GM13976 (cell line): ENCODE data around the gene DAPK1.

ENCODE experiments used
- DNase-seq: peaks from one replicate; pipeline ENCODE4 v3.0.0; 2012; ENCODE audit warnings: low spot score
- in situ Hi-C: fragments of 300-500 bp; cut with MboI; formaldehyde crosslinking; loops from one replicate; pipeline ENCODE4 v1.12.0; 2022; ENCODE audit warnings: low sequenced_read_pairs, mixed read lengths, inconsistent platforms; ENCODE audit not compliant: unreplicated experiment
- TF ChIP-seq, protein P1 (sequence below): IDR thresholded peaks from 2 replicates; pipeline ENCODE4 v1.5.1; 2012; ENCODE audit warnings: borderline replicate concordance, mild to moderate bottlenecking; ENCODE audit not compliant: insufficient read depth; ENCODE audit errors: extremely low read depth, missing control alignments, control extremely low read depth

DAPK1 gene

DNA sequence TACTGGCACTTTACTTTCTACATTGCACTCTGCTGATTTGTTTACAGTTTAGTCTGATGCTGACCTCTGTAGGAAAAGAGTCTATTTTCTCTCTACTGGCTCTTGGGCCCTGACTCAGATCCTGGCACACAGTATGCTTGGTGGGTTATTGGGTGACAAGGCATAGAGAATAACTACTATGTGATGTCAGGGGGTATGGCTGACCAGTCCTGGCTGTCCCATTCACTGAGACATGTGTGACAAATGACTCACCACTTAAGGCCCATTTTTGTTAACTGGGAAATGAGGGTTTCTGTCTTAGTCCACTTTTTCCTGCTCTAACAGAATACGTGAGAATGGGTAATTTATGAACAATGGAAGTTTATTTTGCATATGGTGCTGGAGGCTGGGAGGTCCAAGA lies 66.4 kb downstream of the DAPK1 start:
- in situ Hi-C loops = no loop called here
- DNase-seq = peak; percentile 55
- TF ChIP-seq, protein P1, sequence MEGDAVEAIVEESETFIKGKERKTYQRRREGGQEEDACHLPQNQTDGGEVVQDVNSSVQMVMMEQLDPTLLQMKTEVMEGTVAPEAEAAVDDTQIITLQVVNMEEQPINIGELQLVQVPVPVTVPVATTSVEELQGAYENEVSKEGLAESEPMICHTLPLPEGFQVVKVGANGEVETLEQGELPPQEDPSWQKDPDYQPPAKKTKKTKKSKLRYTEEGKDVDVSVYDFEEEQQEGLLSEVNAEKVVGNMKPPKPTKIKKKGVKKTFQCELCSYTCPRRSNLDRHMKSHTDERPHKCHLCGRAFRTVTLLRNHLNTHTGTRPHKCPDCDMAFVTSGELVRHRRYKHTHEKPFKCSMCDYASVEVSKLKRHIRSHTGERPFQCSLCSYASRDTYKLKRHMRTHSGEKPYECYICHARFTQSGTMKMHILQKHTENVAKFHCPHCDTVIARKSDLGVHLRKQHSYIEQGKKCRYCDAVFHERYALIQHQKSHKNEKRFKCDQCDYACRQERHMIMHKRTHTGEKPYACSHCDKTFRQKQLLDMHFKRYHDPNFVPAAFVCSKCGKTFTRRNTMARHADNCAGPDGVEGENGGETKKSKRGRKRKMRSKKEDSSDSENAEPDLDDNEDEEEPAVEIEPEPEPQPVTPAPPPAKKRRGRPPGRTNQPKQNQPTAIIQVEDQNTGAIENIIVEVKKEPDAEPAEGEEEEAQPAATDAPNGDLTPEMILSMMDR = no peak

GRCh38 chr9:87564791-87565241 lies 67.1 kb downstream of the DAPK1 start:
- TF ChIP-seq, protein P1 = no peak
- in situ Hi-C loops = no loop called here
- DNase-seq = no peak

GRCh38 chr9:87567001-87567400 lies 69.3 kb downstream of the DAPK1 start:
- in situ Hi-C loops = no loop called here
- TF ChIP-seq, protein P1 = no peak
- no peak for DNase-seq

DNA sequence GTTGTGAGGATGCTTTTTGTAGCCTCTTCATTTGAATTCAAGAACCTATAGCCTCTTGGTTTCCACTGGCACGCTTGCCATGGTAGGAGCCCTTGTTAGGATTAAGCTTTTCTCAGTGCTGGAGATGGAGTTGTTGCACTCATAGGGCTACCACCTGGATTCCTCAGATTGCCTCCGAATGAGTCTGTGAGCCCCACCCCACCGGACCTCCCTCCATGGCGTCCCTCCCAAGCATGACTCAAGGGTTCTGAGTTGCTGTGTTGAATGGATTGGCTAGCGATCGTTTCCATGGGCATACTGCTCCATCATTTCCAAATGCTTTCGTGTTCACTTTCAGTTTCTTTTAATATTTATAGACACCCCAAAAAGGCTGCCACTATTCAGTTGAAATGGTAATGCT lies 69.9 kb downstream of the DAPK1 start:
- in situ Hi-C loops = no loop called here
- TF ChIP-seq, protein P1 = no peak
- DNase-seq = no peak

- in situ Hi-C loops = no loop called here
- no peak for DNase-seq
- TF ChIP-seq, protein P1 = no peak
These were observed 70.3 kb downstream of the DAPK1 start for GRCh38 chr9:87567983-87568382.

DNA sequence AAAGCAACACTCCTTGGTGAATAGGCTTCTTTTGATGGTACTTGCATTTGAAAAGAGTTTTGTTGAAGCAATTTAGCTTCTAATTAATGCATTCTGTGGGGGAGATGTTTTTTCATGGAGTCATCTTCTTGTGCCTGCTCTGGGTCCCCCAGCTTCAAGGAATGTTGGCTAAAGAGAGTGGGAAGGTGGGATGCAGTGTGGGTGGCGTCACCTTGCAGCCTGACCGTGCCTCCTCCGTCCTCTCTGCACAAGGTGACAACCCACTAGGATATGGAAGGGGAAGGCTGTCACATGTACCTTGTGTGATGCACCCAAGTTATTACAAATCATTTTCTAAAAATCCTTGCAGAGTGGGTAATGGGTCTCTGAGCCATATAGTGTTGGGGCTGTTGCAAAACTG lies 70.7 kb downstream of the DAPK1 start:
- in situ Hi-C loops = no loop called here
- DNase-seq = no peak
- TF ChIP-seq, protein P1 = no peak
